ENCODE data around the gene MTO1. TPM values are rescaled to one million over a fixed set of nuclear protein-coding genes. Genes with fewer than 3 reads are reported as not detected.

The MTO1 gene
- total and polyA plus RNA-seq, 7 donors = 15.9 to 25.9 (median 20.2) TPM

GRCh38 chr6:73525546-73526330 is 64.2 kb downstream of the MTO1 start:
- no peak for DNase-seq
- peaks cover 7% of the 10 kb centered on the region for H3K4me1 ChIP-seq
- ATAC-seq = no peak
- H3K9me3 ChIP-seq = no peaks in the 10 kb centered on the region
- no peak overlapping the region for H3K27ac ChIP-seq
- intact Hi-C loops (cut with DNase I) = no loop called here
- no peaks in the 10 kb centered on the region for H3K36me3 ChIP-seq (ENCODE audit: insufficient read depth in 1 of 2, low read depth in 1 of 2)
- H3K4me3 ChIP-seq = no peak overlapping the region
- 90 to 95% (median 92%) methylated on average over 3 of the region's 3 CpGs for WGBS, 3 donors
- no peak for TF ChIP-seq CTCF (IDR thresholded peaks at IDR 0.05)
- peaks cover 0 to 59% (median 13%) of the 10 kb centered on the region in 3 donors for H3K27me3 ChIP-seq (ENCODE audit: insufficient read depth in 3 of 3, low read length in 2 of 3)

- no peak overlapping the region for H3K4me3 ChIP-seq
- no peak for TF ChIP-seq CTCF (IDR thresholded peaks at IDR 0.05)
- H3K9me3 ChIP-seq = no peaks in the 10 kb centered on the region
- no peaks in the 10 kb centered on the region for H3K36me3 ChIP-seq (ENCODE audit: insufficient read depth in 1 of 2, low read depth in 1 of 2)
- DNase-seq = no peak
- no peaks in the 10 kb centered on the region for H3K4me1 ChIP-seq
- ATAC-seq = no peak
- H3K27ac ChIP-seq = no peak overlapping the region
- intact Hi-C loops (cut with DNase I) = no loop called here
- peaks cover 0 to 38% (median 4%) of the 10 kb centered on the region in 3 donors for H3K27me3 ChIP-seq (ENCODE audit: insufficient read depth in 3 of 3, low read length in 2 of 3)
- 77 to 82% (median 80%) methylated on average over 7 of the region's 7 CpGs for WGBS, 3 donors
Observed at GRCh38 chr6:73528897-73529296, 67.4 kb downstream of the MTO1 start.

GRCh38 chr6:73532293-73532692 is 70.8 kb downstream of the MTO1 start:
- no peak for TF ChIP-seq CTCF (IDR thresholded peaks at IDR 0.05)
- WGBS, 3 donors = 90 to 94% (median 91%) methylated on average over 3 of the region's 3 CpGs
- Histone ChIP-seq H3K9me3 (no peaks in the 10 kb centered on the region), H3K27ac (no peak overlapping the region), H3K36me3 (ENCODE audit: insufficient read depth in 1 of 2, low read depth in 1 of 2) (no peaks in the 10 kb centered on the region), H3K4me1 (no peaks in the 10 kb centered on the region), H3K27me3 (ENCODE audit: insufficient read depth in 3 of 3, low read length in 2 of 3) (peaks cover 0 to 11% (median 4%) of the 10 kb centered on the region in 3 donors), H3K4me3 (no peak overlapping the region)
- intact Hi-C loops (cut with DNase I) = no loop called here
- ATAC-seq = no peak
- DNase-seq = no peak

GRCh38 chr6:73534628-73535027 is 73.1 kb downstream of the MTO1 start:
- TF ChIP-seq CTCF (IDR thresholded peaks at IDR 0.05) = no peak
- Histone ChIP-seq H3K9me3 (no peaks in the 10 kb centered on the region), H3K36me3 (ENCODE audit: insufficient read depth in 1 of 2, low read depth in 1 of 2) (no peaks in the 10 kb centered on the region), H3K4me3 (no peak overlapping the region), H3K27ac (no peak overlapping the region), H3K4me1 (no peaks in the 10 kb centered on the region), H3K27me3 (ENCODE audit: insufficient read depth in 3 of 3, low read length in 2 of 3) (peaks cover 0 to 10% (median 0%) of the 10 kb centered on the region in 3 donors)
- intact Hi-C loops (cut with DNase I) = no loop called here
- ATAC-seq (no peak), DNase-seq (no peak)
- 77 to 84% (median 83%) methylated on average over 2 of the region's 2 CpGs for WGBS, 3 donors

GRCh38 chr6:73537677-73538076 is 76.1 kb downstream of the MTO1 start:
- Histone ChIP-seq H3K27me3 (ENCODE audit: insufficient read depth in 3 of 3, low read length in 2 of 3) (no peaks in the 10 kb centered on the region), H3K36me3 (ENCODE audit: insufficient read depth in 1 of 2, low read depth in 1 of 2) (no peaks in the 10 kb centered on the region), H3K9me3 (no peaks in the 10 kb centered on the region), H3K4me3 (no peak overlapping the region), H3K4me1 (no peaks in the 10 kb centered on the region), H3K27ac (no peak overlapping the region)
- TF ChIP-seq CTCF (IDR thresholded peaks at IDR 0.05) = no peak
- 68 to 82% (median 82%) methylated on average over 3 of the region's 3 CpGs for whole genome bisulfite sequencing, 3 donors
- intact Hi-C loops (cut with DNase I) = no loop called here
- no peak for DNase-seq
- ATAC-seq = no peak
